Sigmoid colon (tissue), 4 donors: ENCODE data around the gene CCDC28B.

Experiments used
- CTCF ChIP-seq, 4 experiments: fragments of 450-650 bp in 3 of 4; fragments of 200-600 bp in 1 of 4; IDR thresholded peaks; one replicate each; pipeline ENCODE4 v1.5.1; 2016 to 2019; ENCODE audit warnings: antibody characterized with exemption in 4 of 4, mild to moderate bottlenecking in 3 of 4, moderate library complexity in 2 of 4
- EP300 ChIP-seq, 4 donors: sonication (generic); formaldehyde crosslinking; IDR thresholded peaks; one replicate each; pipeline ENCODE4 v1.6.1; 2017; ENCODE audit warnings: antibody characterized with exemption in 4 of 4
- POLR2A ChIP-seq, 2 donors: fragments of 450-650 bp; IDR thresholded peaks; one replicate each; pipeline ENCODE4 v1.6.1; 2016; ENCODE audit warnings: antibody characterized with exemption in 2 of 2, mild to moderate bottlenecking in 2 of 2, moderate library complexity in 2 of 2
- POLR2AphosphoS5 ChIP-seq, 4 donors: sonication (generic); formaldehyde crosslinking; IDR thresholded peaks; one replicate each; pipeline ENCODE4 v1.6.1; 2017; ENCODE audit warnings: antibody characterized with exemption in 4 of 4

GRCh38 chr1:32223683-32224082 is 23.3 kb downstream of the CCDC28B start:
- TF ChIP-seq POLR2A (IDR thresholded peaks at IDR 0.05) (no peak), POLR2AphosphoS5 (IDR thresholded peaks at IDR 0.05) (no peak), CTCF (IDR thresholded peaks at IDR 0.05) (no peak), EP300 (IDR thresholded peaks at IDR 0.05) (no peak)
